Stomach (tissue), 9 donors: ENCODE results near the gene RPTOR. TPM values are rescaled to one million over a fixed set of nuclear protein-coding genes. Genes with fewer than 3 reads are reported as not detected.

Experiments
- DNase-seq, 2 donors: peaks; one replicate each; pipeline versions ENCODE4 v3.0.0 to v3.0.0-alpha.2; 2013 to 2019
- H3K27ac ChIP-seq, 5 donors: fragments of 200-600 bp in 4 of 5; sonication (generic) in 4 of 5; one replicate each; pipeline ENCODE4 v1.5.1; 2013 to 2019; ENCODE audit warnings: mild to moderate bottlenecking in 1 of 5, moderate library complexity in 1 of 5
- H3K27me3 ChIP-seq, 3 donors: fragments of 200-600 bp; sonication (generic); one replicate each; pipeline ENCODE4 v1.5.1; 2017 to 2019; ENCODE audit warnings: mixed run types in 1 of 3
- H3K36me3 ChIP-seq, 4 donors: fragments of 200-600 bp; sonication (generic); 1 replicate in 3 of 4; 2 replicates in 1 of 4; pipeline ENCODE4 v1.5.1; 2016 to 2019
- H3K4me1 ChIP-seq, 4 donors: fragments of 200-600 bp; sonication (generic); one replicate each; pipeline ENCODE4 v1.5.1; 2016 to 2019
- H3K4me3 ChIP-seq, 4 donors: fragments of 200-600 bp; sonication (generic) in 3 of 4; one replicate each; pipeline ENCODE4 v1.5.1; 2016 to 2019; ENCODE audit warnings: mild to moderate bottlenecking in 1 of 4
- H3K9me3 ChIP-seq, 4 donors: fragments of 200-600 bp; sonication (generic); one replicate each; pipeline ENCODE4 v1.5.1; 2016 to 2019
- EP300 ChIP-seq: sonication (generic); formaldehyde crosslinking; IDR thresholded peaks from one replicate; pipeline ENCODE4 v1.6.1; 2017; ENCODE audit warnings: antibody characterized with exemption
- POLR2A ChIP-seq, 4 donors: fragments of 450-650 bp; IDR thresholded peaks; one replicate each; pipeline ENCODE4 v1.6.1; 2016; ENCODE audit warnings: antibody characterized with exemption in 4 of 4, control low read depth in 2 of 4, mild to moderate bottlenecking in 1 of 4, moderate library complexity in 1 of 4
- POLR2AphosphoS5 ChIP-seq, 3 donors: sonication (generic); formaldehyde crosslinking; IDR thresholded peaks; one replicate each; pipeline ENCODE4 v1.6.1; 2016; ENCODE audit warnings: antibody characterized with exemption in 3 of 3
- WGBS, 5 donors: extraction: QIAGEN DNeasy Blood & Tissue Kit in 3 of 5; methylation state at CpG; one replicate each; pipeline versions ENCODE4 v1.1.5 to v1.1.7; 2013 to 2018; 5-methylcytosine and 5-hydroxymethylcytosine counted together
- intact Hi-C: fragments of 100-400 bp; cut with DNase I; formaldehyde crosslinking; loops from one replicate; pipeline ENCODE4 v1.15.1; 2023; ENCODE audit warnings: low total_unique reads
- polyA plus RNA-seq, 3 donors: library from polyadenylated mRNA; stranded (reverse); fragments of 200-250 nt; gene quantifications; one replicate each; pipeline ENCODE4 v1.2.3, GENCODE V29; 2013
- total RNA-seq, 5 donors: library from RNA; depleted of rRNA; stranded (reverse); fragments of >200 nt; gene quantifications; one replicate each; pipeline versions ENCODE4 v1.1.0 to v1.2.3, GENCODE V29; 2014 to 2016
- TF ChIP-seq, protein P1 (sequence below), 7 experiments: fragments of 450-650 bp in 4 of 7; fragments of 200-600 bp in 3 of 7; sonication (generic) in 3 of 7; IDR thresholded peaks; one replicate each; pipeline ENCODE4 v1.5.1; 2016 to 2019; ENCODE audit warnings: antibody characterized with exemption in 7 of 7, control low read depth in 2 of 7, mild to moderate bottlenecking in 1 of 7
- donor health status: healthy with polysubstance abuse.
- donor health status: Bipolar disorder and iron deficiency.
- donor health status: healthy.

Gene RPTOR
- total and polyA plus RNA-seq, 8 donors = 3.8 to 103 (median 19.3) TPM

DNA sequence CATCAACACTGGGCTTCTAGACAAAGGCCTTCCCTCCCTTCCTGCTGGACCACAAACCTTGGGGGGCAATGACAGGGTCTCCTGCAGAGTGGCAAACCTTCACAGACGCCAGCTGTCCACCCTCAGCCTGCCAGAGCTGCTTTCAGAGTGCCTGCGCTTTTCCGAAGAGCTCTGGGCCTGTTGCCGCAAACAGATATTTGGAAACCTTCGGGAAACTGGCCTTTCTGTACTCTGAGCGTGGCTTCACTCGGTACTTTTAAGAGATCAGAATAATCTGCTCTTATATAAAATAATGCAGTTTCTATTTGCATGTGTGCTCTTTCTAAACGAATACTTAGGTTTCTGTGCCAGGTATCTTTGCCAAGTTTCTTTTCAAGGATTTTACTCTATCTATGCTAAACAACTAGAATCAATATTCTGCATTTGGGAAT lies 294.9 kb downstream of the RPTOR start:
- no peak overlapping the region for H3K4me3 ChIP-seq
- intact Hi-C loops = no loop called here
- H3K36me3 ChIP-seq = peaks cover 0 to 40% (median 29%) of the 10 kb centered on the region in 4 donors
- WGBS, 5 donors = 66 to 83% (median 73%) methylated on average over 8 of the region's 8 CpGs
- no peaks in the 10 kb centered on the region for H3K9me3 ChIP-seq
- H3K4me1 ChIP-seq = no peaks in the 10 kb centered on the region
- TF ChIP-seq POLR2A (IDR thresholded peaks at IDR 0.05) = no peak
- TF ChIP-seq EP300 = no peak
- TF ChIP-seq, protein P1, sequence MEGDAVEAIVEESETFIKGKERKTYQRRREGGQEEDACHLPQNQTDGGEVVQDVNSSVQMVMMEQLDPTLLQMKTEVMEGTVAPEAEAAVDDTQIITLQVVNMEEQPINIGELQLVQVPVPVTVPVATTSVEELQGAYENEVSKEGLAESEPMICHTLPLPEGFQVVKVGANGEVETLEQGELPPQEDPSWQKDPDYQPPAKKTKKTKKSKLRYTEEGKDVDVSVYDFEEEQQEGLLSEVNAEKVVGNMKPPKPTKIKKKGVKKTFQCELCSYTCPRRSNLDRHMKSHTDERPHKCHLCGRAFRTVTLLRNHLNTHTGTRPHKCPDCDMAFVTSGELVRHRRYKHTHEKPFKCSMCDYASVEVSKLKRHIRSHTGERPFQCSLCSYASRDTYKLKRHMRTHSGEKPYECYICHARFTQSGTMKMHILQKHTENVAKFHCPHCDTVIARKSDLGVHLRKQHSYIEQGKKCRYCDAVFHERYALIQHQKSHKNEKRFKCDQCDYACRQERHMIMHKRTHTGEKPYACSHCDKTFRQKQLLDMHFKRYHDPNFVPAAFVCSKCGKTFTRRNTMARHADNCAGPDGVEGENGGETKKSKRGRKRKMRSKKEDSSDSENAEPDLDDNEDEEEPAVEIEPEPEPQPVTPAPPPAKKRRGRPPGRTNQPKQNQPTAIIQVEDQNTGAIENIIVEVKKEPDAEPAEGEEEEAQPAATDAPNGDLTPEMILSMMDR (IDR thresholded peaks at IDR 0.05) = no peak
- TF ChIP-seq POLR2AphosphoS5 (IDR thresholded peaks at IDR 0.05) = no peak
- H3K27ac ChIP-seq = no peak overlapping the region
- DNase-seq = no peak
- no peaks in the 10 kb centered on the region for H3K27me3 ChIP-seq

DNA sequence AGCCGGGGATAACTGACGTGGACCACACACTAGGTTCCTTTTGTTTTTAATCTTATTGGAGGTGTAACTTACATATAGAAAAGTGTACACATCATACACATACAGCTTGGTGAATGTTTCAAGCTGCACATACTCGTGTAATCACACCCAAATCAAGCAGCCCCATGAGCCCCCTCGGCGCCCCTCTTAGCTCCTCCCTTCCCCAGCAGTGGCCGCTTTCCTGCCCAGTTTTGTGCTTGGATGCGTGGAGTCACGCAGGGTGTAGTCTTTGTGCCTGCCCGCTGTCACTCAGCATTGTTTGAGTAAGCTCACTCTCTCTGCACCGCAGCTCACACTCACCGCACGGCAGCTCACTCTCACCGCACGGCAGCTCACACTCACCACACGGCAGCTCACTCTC lies 295.3 kb downstream of the RPTOR start:
- TF ChIP-seq, protein P1 (IDR thresholded peaks at IDR 0.05) = no peak
- TF ChIP-seq POLR2AphosphoS5 (IDR thresholded peaks at IDR 0.05) = no peak
- TF ChIP-seq POLR2A (IDR thresholded peaks at IDR 0.05) = no peak
- no peak for TF ChIP-seq EP300
- 81 to 88% (median 86%) methylated on average over 15 of the region's 15 CpGs for WGBS, 5 donors

DNA sequence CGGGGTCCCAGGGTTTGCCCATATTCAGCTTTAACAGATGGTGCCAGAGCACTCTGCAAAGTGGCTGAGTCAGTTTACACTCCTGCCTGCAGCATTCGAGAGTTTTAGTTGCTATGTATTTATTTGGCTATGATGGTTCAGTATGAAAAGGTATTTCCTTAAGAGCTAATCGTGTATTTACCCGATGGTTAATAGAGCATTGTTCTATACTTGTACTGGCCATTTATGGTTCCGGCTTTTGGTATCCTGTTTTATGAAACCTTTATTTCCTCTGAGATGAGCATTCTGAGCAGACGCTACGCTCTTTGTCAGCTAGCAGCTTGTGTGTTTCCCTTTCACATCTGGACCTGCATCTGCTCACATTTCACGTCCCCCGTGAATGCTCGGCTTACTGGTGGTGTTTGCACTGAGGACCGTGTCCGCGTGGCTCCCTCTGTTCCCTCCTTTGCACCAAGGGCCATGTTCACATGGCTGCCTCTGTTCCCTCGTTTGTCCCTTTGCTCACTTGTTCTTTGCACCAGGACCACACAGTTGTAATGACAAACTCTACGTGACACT lies 297.9 kb downstream of the RPTOR start:
- Histone ChIP-seq H3K4me3 (no peak overlapping the region), H3K36me3 (peaks cover 0 to 60% (median 48%) of the 10 kb centered on the region in 4 donors), H3K27ac (no peak overlapping the region), H3K27me3 (no peaks in the 10 kb centered on the region), H3K9me3 (no peaks in the 10 kb centered on the region), H3K4me1 (no peaks in the 10 kb centered on the region)
- intact Hi-C loops = no loop called here
- TF ChIP-seq POLR2AphosphoS5 (IDR thresholded peaks at IDR 0.05) (no peak), EP300 (no peak), POLR2A (IDR thresholded peaks at IDR 0.05) (no peak)
- TF ChIP-seq, protein P1 (IDR thresholded peaks at IDR 0.05) = no peak
- no peak for DNase-seq
- 82 to 89% (median 84%) methylated on average over 15 of the region's 15 CpGs for WGBS, 5 donors

More for the DNA sequence above, 295.3 kb downstream of the RPTOR start:
- Histone ChIP-seq H3K36me3 (peaks cover 0 to 44% (median 31%) of the 10 kb centered on the region in 4 donors), H3K4me3 (no peak overlapping the region), H3K27ac (no peak overlapping the region), H3K9me3 (no peaks in the 10 kb centered on the region), H3K4me1 (no peaks in the 10 kb centered on the region), H3K27me3 (no peaks in the 10 kb centered on the region)
- intact Hi-C loops = no loop called here
- DNase-seq = no peak

DNA sequence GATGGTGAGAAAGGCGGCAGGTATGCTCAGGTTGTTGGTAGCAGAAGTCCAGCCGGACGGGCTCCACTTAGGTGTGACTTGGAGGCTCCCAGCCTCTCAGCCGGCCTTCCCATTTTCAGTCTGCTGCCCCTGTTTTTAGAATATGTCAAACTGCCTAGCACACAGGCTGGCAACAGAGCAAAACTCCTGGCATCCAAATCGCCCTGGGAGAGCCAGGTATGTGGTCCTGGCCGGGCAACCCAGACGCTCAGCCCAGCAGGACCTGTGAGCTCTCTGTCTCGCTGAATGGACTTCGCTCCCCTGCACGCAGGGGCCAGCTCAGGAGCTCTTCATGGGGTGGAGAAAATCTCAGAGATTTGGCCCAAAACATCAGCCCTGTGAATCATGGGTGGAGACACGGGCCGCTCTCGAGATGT lies 299.1 kb downstream of the RPTOR start:
- no peaks in the 10 kb centered on the region for H3K27me3 ChIP-seq
- intact Hi-C loops = no loop called here
- 91 to 100% (median 93%) methylated on average over 4 to 13 of the region's 13 CpGs for WGBS, 5 donors
- TF ChIP-seq POLR2AphosphoS5 (IDR thresholded peaks at IDR 0.05) (no peak), EP300 (no peak), POLR2A (IDR thresholded peaks at IDR 0.05) (no peak)
- TF ChIP-seq, protein P1 (IDR thresholded peaks at IDR 0.05) = no peak
- no peak overlapping the region for H3K4me3 ChIP-seq
- no peaks in the 10 kb centered on the region for H3K9me3 ChIP-seq
- H3K36me3 ChIP-seq = peaks cover 0 to 60% (median 48%) of the 10 kb centered on the region in 4 donors
- H3K4me1 ChIP-seq = no peaks in the 10 kb centered on the region
- DNase-seq = no peak
- no peak overlapping the region for H3K27ac ChIP-seq
